OCI-LY1 (cell line): ENCODE measurements around the gene PLEK.

Experiments used
- H2AFZ ChIP-seq: fragments of 200-600 bp; sonication (generic), shearing (Covaris generic); 2 replicates; pipeline ENCODE4 v1.6.0; 2014; ENCODE audit warnings: antibody characterized with exemption, mild to moderate bottlenecking, low read length
- H3F3A ChIP-seq: fragments of 200-600 bp; sonication (generic), shearing (Covaris generic); 2 replicates; pipeline ENCODE4 v1.6.0; 2014; ENCODE audit warnings: mild to moderate bottlenecking, antibody characterized with exemption, low read length, moderate library complexity; ENCODE audit not compliant: insufficient read depth
- H3K27ac ChIP-seq: fragments of 200-600 bp; sonication (generic); 2 replicates; pipeline ENCODE4 v1.5.1; 2014; ENCODE audit warnings: low read length, mixed run types, mild to moderate bottlenecking, low read depth; ENCODE audit not compliant: poor library complexity, severe bottlenecking
- H3K27me3 ChIP-seq: fragments of 200-600 bp; sonication (generic); 2 replicates; pipeline ENCODE4 v1.6.0; 2014; ENCODE audit warnings: antibody characterized with exemption, mild to moderate bottlenecking, low read length, moderate library complexity; ENCODE audit not compliant: insufficient read depth
- H3K36me3 ChIP-seq: fragments of 200-600 bp; sonication (generic); 2 replicates; pipeline ENCODE4 v1.6.1; 2014; ENCODE audit warnings: mild to moderate bottlenecking, antibody characterized with exemption, low read length, moderate library complexity, mixed read lengths; ENCODE audit not compliant: insufficient read depth
- H3K4me1 ChIP-seq: fragments of 200-600 bp; sonication (generic); 2 replicates; pipeline ENCODE4 v1.5.1; 2014; ENCODE audit warnings: mild to moderate bottlenecking, low read length, moderate library complexity; ENCODE audit not compliant: insufficient read depth, severe bottlenecking
- H3K4me2 ChIP-seq: fragments of 200-600 bp; sonication (generic), shearing (Covaris generic); 2 replicates; pipeline ENCODE4 v1.6.1; 2014; ENCODE audit warnings: low read length
- H3K4me3 ChIP-seq: fragments of 200-600 bp; sonication (generic); 2 replicates; pipeline ENCODE4 v1.5.1; 2014; ENCODE audit warnings: low read length, low read depth, mild to moderate bottlenecking, mixed read lengths; ENCODE audit not compliant: poor library complexity, severe bottlenecking
- H3K79me2 ChIP-seq: fragments of 200-600 bp; shearing (Covaris generic); 2 replicates; pipeline ENCODE4 v1.6.1; 2016; ENCODE audit warnings: mixed run types, low read length, mixed read lengths; ENCODE audit not compliant: insufficient read depth
- H3K9ac ChIP-seq: fragments of 200-600 bp; sonication (generic), shearing (Covaris generic); 2 replicates; pipeline ENCODE4 v1.6.1; 2014; ENCODE audit warnings: mild to moderate bottlenecking, low read length, mixed read lengths
- H3K9me2 ChIP-seq: fragments of 200-600 bp; sonication (generic), shearing (Covaris generic); 2 replicates; pipeline ENCODE4 v1.6.1; 2014; ENCODE audit warnings: low read depth, mild to moderate bottlenecking, low read length, mixed read lengths
- H3K9me3 ChIP-seq: fragments of 200-600 bp; shearing (Covaris generic); 2 replicates; pipeline ENCODE4 v1.6.1; 2014; ENCODE audit warnings: low read length, mixed read lengths
- H4K20me1 ChIP-seq: fragments of 200-600 bp; sonication (generic), shearing (Covaris generic); 2 replicates; pipeline ENCODE4 v1.6.0; 2016; ENCODE audit warnings: mild to moderate bottlenecking, low read length; ENCODE audit not compliant: insufficient read depth
- CTCF ChIP-seq: fragments of 200-600 bp; sonication (generic), shearing (Covaris generic); IDR thresholded peaks from 2 replicates; pipeline ENCODE4 v1.5.1; 2017; ENCODE audit warnings: mild to moderate bottlenecking, antibody characterized with exemption, low read length, moderate library complexity, mixed read lengths
- EZH2 ChIP-seq: fragments of 200-600 bp; sonication (generic), shearing (Covaris generic); IDR thresholded peaks from 2 replicates; pipeline ENCODE4 v1.8.0; 2017; ENCODE audit warnings: borderline replicate concordance, mixed run types, mild to moderate bottlenecking, antibody characterized with exemption, low read length, moderate library complexity, mixed read lengths

Gene PLEK

GRCh38 chr2:68325056-68325455 lies 40.0 kb upstream of the PLEK start:
- H3K9me2 ChIP-seq: no peaks in the 10 kb centered on the region

GRCh38 chr2:68328901-68329300 lies 36.2 kb upstream of the PLEK start:
- no peaks in the 10 kb centered on the region for H3K79me2 ChIP-seq
- no peaks in the 10 kb centered on the region for H4K20me1 ChIP-seq
- H2AFZ ChIP-seq: no peak overlapping the region
- H3K27ac ChIP-seq: no peak overlapping the region
- H3K9me2 ChIP-seq: no peaks in the 10 kb centered on the region
- H3K4me1 ChIP-seq: no peaks in the 10 kb centered on the region
- no peaks in the 10 kb centered on the region for H3K36me3 ChIP-seq
- TF ChIP-seq EZH2: no peak
- TF ChIP-seq CTCF: no peak
- H3K4me3 ChIP-seq: no peak overlapping the region
- H3K9ac ChIP-seq: no peak overlapping the region
- no peaks in the 10 kb centered on the region for H3F3A ChIP-seq
- no peaks in the 10 kb centered on the region for H3K9me3 ChIP-seq
- H3K27me3 ChIP-seq: no peaks in the 10 kb centered on the region
- no peak overlapping the region for H3K4me2 ChIP-seq

More at GRCh38 chr2:68325056-68325455, 40.0 kb upstream of the PLEK start:
- no peak overlapping the region for H3K4me3 ChIP-seq
- H3K4me2 ChIP-seq: no peak overlapping the region
- no peaks in the 10 kb centered on the region for H3K9me3 ChIP-seq
- TF ChIP-seq EZH2: no peak
- no peak for TF ChIP-seq CTCF
- H3F3A ChIP-seq: no peaks in the 10 kb centered on the region
- H3K4me1 ChIP-seq: peaks cover 4% of the 10 kb centered on the region
- H3K9ac ChIP-seq: no peak overlapping the region
- 0 out of 2 replicates have a peak, but pooled peaks cover 2% of the 10 kb centered on the region for H3K27me3 ChIP-seq
- no peaks in the 10 kb centered on the region for H3K36me3 ChIP-seq
- H3K27ac ChIP-seq: no peak overlapping the region
- no peaks in the 10 kb centered on the region for H3K79me2 ChIP-seq
- H2AFZ ChIP-seq: no peak overlapping the region
- no peaks in the 10 kb centered on the region for H4K20me1 ChIP-seq

- Histone ChIP-seq H3K9me3 (no peaks in the 10 kb centered on the region), H3K4me3 (no peak overlapping the region), H3K4me1 (no peaks in the 10 kb centered on the region), H3K79me2 (no peaks in the 10 kb centered on the region), H3K27ac (no peak overlapping the region), H3K9me2 (no peaks in the 10 kb centered on the region), H3K36me3 (no peaks in the 10 kb centered on the region), H2AFZ (no peak overlapping the region), H3K4me2 (no peak overlapping the region), H4K20me1 (no peaks in the 10 kb centered on the region), H3K27me3 (no peaks in the 10 kb centered on the region), H3K9ac (no peak overlapping the region), H3F3A (no peaks in the 10 kb centered on the region)
- no peak for TF ChIP-seq CTCF
- no peak for TF ChIP-seq EZH2
These were observed 34.4 kb upstream of the PLEK start for GRCh38 chr2:68330691-68331090.
